GM18505 (cell line): ENCODE data around the gene RCAN3.

ENCODE experiments used
- ATAC-seq: cut with Tn5 transposase; IDR thresholded peaks from one replicate; pipeline ENCODE4 v1.9.1; 2021; ENCODE audit not compliant: unreplicated experiment
- POLR2A ChIP-seq: IDR thresholded peaks from 4 replicates; pipeline ENCODE4 v1.6.1; 2011; ENCODE audit warnings: borderline replicate concordance; ENCODE audit not compliant: insufficient read depth, insufficient read length; ENCODE audit errors: extremely low read depth

Gene RCAN3

GRCh38 chr1:24575905-24576587 is 73.4 kb downstream of the RCAN3 start:
- ATAC-seq: no peak
- TF ChIP-seq POLR2A: no peak

GRCh38 chr1:24578846-24579245 is 76.2 kb downstream of the RCAN3 start:
- no peak for TF ChIP-seq POLR2A
- ATAC-seq: no peak

- TF ChIP-seq POLR2A: no peak
These were observed 78.1 kb downstream of the RCAN3 start for GRCh38 chr1:24580756-24581155.

GRCh38 chr1:24584171-24584647 is 81.6 kb downstream of the RCAN3 start:
- no peak for TF ChIP-seq POLR2A
- ATAC-seq: no peak

More at GRCh38 chr1:24580756-24581155, 78.1 kb downstream of the RCAN3 start:
- no peak for ATAC-seq

- ATAC-seq: no peak
- no peak for TF ChIP-seq POLR2A
These were observed 83.5 kb downstream of the RCAN3 start for GRCh38 chr1:24586119-24586518.

- no peak for ATAC-seq
These were observed 84.6 kb downstream of the RCAN3 start for GRCh38 chr1:24586970-24587820.

GRCh38 chr1:24588573-24588972 is 85.9 kb downstream of the RCAN3 start:
- TF ChIP-seq POLR2A: no peak
- ATAC-seq: no peak

More at GRCh38 chr1:24586970-24587820, 84.6 kb downstream of the RCAN3 start:
- TF ChIP-seq POLR2A: no peak

GRCh38 chr1:24589200-24589599 is 86.6 kb downstream of the RCAN3 start:
- ATAC-seq: no peak
- TF ChIP-seq POLR2A: no peak
